GM12892 (cell line): ENCODE results near the gene FAM3C.

Experiments
- POLR2A ChIP-seq: IDR thresholded peaks from 2 replicates; pipeline ENCODE4 v1.6.1; 2011; ENCODE audit warnings: low read depth, low read length, control low read depth
- POLR2AphosphoS5 ChIP-seq: IDR thresholded peaks from 2 replicates; pipeline ENCODE4 v1.6.1; 2011; ENCODE audit warnings: low read depth, low read length, control low read depth

DNA sequence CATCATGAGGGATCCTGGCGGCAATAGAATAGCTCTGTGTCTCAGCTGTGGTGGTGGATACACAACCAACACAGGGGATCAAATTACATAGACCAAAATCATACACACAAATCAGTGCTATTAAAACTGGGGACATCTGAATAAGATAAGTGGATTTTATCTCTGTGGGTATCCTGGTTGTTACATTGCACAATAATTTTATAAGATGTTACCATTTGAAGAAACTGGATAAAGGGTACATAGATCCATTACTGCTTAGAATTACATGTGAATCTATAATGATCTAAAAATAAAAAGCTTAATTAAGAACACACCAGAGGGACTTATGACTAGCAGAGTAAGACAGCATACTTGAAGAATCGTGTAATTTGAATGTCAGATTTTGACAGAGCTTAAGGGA lies 8.2 kb upstream of the FAM3C start:
- TF ChIP-seq POLR2AphosphoS5, result no peak
- no peak for TF ChIP-seq POLR2A
